GM18505 (cell line): ENCODE results near the gene PMEPA1.

Source experiments
- ATAC-seq: cut with Tn5 transposase; IDR thresholded peaks from one replicate; pipeline ENCODE4 v1.9.1; 2021; ENCODE audit not compliant: unreplicated experiment
- POLR2A ChIP-seq: IDR thresholded peaks from 4 replicates; pipeline ENCODE4 v1.6.1; 2011; ENCODE audit warnings: borderline replicate concordance; ENCODE audit not compliant: insufficient read depth, insufficient read length; ENCODE audit errors: extremely low read depth

Gene PMEPA1

DNA sequence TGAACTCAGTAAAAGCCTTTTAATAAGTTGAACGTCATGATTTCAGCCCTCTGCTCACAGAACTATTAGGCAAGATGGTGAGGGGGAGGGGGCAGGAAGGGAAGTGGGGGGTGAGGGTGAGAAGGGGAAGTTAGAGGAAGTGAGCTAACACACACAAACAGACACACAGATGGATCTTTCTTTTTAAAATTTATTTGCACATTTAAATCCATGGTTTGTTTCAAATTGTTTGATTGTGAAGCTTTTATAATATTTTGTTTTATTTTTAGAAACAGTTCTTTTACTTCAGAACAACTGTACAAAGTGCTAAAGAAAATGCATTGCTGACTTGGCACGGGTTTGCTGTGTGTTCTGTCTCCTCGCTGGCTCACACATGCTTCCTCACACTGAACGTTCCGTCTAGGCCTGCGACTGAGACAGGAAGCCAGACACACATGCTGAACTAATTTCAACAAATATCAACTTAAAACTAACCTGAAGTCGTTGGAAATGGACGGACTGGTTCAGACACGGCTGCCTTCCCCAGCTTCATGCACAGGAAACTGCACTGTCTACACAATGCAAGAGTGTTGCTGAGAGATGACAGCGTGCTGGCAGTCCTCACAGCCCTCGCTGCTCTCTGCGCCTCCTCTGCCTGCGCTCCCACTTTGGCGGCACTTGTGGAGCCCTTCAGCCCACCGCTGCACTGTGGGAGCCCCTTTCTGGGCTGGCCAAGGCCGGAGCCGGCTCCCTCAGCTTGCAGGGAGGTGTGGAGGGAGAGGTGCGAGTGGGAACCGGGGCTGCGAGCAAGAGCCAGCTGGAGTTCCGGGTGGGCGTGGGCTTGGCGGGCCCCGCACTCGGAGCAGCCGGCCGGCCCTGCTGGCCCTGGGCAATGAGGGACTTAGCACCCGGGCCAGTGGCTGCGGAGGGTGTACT lies 81.5 kb downstream of the PMEPA1 start:
- no peak for TF ChIP-seq POLR2A
- no peak for ATAC-seq

DNA sequence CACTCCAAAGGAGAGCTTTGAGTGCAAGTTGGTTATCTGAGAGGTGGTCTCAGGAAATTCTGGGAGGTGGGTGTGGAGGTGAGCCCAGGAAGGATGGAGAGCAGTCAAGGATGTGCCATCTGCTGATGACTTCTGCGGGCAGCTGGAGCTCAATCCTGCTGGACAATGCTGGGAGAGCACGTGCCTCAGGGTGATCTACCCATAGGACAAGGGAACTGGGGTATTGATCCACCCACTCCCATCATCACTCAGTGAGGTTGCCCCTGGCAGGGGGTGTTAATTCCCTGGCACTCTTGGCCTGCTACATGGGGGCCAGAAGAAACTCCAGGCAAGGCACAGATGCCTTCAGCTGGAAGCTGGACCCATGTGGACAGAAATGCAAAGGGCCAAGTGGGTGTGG lies 82.5 kb downstream of the PMEPA1 start:
- no peak for ATAC-seq
- no peak for TF ChIP-seq POLR2A

GRCh38 chr20:57625978-57626377 lies 83.8 kb downstream of the PMEPA1 start:
- ATAC-seq, result no peak

GRCh38 chr20:57625181-57625958 lies 84.4 kb downstream of the PMEPA1 start:
- TF ChIP-seq POLR2A, result no peak

More at GRCh38 chr20:57625978-57626377, 83.8 kb downstream of the PMEPA1 start:
- no peak for TF ChIP-seq POLR2A

DNA sequence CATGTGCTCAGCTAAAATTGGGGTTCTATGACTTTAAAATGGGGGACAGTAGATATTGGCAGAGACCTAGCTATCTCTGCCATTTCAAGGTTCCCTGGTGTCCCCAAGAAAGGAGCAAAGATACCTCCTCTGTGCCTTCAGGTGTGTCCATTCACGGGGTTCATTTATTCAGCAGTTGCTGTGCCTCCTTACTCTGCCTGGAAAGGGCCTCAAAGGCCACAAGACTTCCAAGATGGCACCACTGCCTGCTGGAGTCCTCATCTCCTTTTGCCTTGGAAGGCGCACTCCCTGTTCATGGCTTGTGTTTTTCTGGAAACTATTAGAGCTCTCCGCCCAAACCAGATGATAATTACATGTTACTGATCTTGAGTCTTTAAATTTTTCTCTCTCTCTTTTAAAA lies 85.7 kb downstream of the PMEPA1 start:
- ATAC-seq, result no peak
- TF ChIP-seq POLR2A, result no peak

More at GRCh38 chr20:57625181-57625958, 84.4 kb downstream of the PMEPA1 start:
- no peak for ATAC-seq

- no peak for ATAC-seq
- no peak for TF ChIP-seq POLR2A
Measured at GRCh38 chr20:57622579-57623381, 87.0 kb downstream of the PMEPA1 start.

GRCh38 chr20:57622201-57622570 lies 87.6 kb downstream of the PMEPA1 start:
- ATAC-seq, result no peak
- no peak for TF ChIP-seq POLR2A

DNA sequence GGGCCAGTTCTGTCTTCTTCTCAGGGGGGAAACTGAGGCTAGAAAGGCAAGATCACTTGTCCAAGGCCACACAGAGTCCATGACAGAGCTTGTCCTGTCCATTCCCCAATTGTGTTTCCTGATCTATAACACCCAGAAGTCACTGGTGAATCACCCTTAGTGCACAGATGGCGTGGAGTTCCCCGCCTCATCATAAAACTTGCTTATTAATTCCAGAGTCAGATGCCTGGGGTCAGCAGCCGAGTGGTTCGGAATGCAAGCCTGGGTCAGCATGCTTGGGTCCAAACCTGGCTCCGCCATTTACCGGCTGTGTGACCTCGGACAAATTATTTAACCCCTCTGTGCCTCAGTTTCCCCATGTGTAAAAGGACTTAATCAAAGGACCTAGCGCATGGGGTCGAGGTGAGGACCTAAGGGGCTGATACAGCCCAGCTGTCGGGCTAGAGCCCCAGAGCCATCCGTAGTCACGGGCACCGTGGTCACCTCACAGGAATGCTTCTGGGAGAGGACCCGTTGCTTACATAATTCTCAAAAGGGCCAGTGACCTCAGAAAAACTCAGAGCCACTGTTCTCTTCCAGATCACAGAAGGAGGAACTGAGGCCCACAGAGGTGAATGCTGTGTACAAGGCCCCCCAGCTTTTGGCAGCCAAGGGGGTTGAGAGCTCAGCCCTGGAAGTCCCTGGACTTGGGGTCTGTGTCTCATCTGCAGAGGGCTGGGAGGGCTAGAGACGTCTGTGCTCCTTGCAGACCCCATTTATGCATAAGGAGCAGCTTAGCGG lies 88.2 kb downstream of the PMEPA1 start:
- ATAC-seq, result no peak
- TF ChIP-seq POLR2A, result no peak

GRCh38 chr20:57620999-57621398 lies 88.8 kb downstream of the PMEPA1 start:
- no peak for TF ChIP-seq POLR2A
- ATAC-seq, result no peak

- peak; percentile 43 for ATAC-seq
- TF ChIP-seq POLR2A, result peak; percentile 24
Measured at GRCh38 chr20:57620274-57620990, 89.4 kb downstream of the PMEPA1 start, which contains the start of gene ZBP1. TSS of gene ZBP1 (minus strand) at chr20:57620426. CDS start at chr20:57620295, 131 bp downstream.

- peak; percentile 52 for TF ChIP-seq POLR2A
- peak; percentile 50 for ATAC-seq
Measured at GRCh38 chr20:57619051-57619831, 90.6 kb downstream of the PMEPA1 start.
